Tongue (tissue), 2 donors: ENCODE results near the gene MTRR. TPM values are rescaled to one million over a fixed set of nuclear protein-coding genes. Genes with fewer than 3 reads are reported as not detected.

Experiments used
- DNase-seq: peaks from one replicate; pipeline ENCODE4 v3.0.0-alpha.2; 2015
- total RNA-seq: library from RNA; depleted of rRNA; stranded (reverse); fragments of >200 nt; gene quantifications from one replicate; pipeline ENCODE4 v1.2.3, GENCODE V29; 2014

The MTRR gene
- total RNA-seq, 1 donor from 2014 or later, result 39.1 TPM

DNA sequence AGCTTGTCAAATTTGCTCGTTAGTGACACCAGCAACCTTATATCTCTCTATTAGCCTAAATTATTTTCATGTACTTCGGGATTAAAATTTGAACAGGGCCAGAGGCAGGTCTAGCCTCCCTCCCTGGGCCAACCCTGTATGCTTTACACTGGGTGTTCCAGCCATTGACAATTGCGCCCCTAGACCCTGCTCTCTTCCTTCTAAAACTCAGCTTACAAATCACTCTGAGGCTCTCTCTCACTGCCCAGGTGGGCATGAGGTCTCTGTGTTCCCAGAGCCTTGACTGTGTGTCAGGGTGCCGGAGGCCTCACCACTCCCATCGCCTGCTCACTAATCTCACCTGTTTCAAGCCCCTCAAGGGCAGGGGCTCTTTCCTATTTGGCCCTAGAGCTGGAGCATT lies 11.6 kb upstream of the MTRR start:
- no peak for DNase-seq

GRCh38 chr5:7857926-7858632 lies 10.9 kb upstream of the MTRR start:
- DNase-seq, result no peak

GRCh38 chr5:7866196-7866595 lies 2.8 kb upstream of the MTRR start:
- no peak for DNase-seq

- DNase-seq, result no peak
Measured at GRCh38 chr5:7867260-7867659, 1.7 kb upstream of the MTRR start.

- no peak for DNase-seq
Measured at GRCh38 chr5:7868427-7868772, 548 bp upstream of the MTRR start.

DNA sequence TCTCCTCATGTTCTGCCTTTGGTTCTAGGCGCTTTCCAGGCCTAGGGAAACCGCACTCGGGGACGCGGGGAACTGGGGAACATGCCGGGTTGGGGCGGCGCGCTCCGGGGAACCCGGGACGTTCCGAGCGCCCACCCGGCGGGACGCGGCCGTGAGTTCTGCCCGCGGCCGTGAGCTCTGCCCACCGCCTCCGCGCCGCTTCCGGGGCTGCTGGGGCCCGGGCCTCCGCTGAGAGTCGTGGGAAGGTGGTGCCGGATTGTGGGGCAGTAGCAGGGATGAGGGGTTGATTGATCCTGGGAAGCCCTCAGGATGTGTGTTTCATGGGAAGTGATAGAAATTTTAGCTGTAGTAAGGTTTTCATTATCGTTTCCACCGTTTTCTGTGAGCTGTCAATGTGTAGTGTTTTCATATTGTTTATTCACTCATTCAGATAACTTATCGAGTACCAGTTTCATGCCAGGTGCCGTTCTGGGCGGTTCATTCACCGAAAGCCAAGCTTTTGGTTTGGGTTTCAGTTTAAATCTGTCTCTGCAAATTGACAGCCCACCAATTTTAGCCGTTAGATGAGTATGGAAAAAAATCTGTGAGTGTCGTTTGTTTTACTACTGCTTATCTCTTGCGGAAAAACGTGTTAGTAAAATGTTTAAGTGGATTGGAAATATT lies 657 bp downstream of the MTRR start:
- DNase-seq, result peak; percentile 19

GRCh38 chr5:7871653-7872052 lies 2.7 kb downstream of the MTRR start:
- DNase-seq, result no peak

DNA sequence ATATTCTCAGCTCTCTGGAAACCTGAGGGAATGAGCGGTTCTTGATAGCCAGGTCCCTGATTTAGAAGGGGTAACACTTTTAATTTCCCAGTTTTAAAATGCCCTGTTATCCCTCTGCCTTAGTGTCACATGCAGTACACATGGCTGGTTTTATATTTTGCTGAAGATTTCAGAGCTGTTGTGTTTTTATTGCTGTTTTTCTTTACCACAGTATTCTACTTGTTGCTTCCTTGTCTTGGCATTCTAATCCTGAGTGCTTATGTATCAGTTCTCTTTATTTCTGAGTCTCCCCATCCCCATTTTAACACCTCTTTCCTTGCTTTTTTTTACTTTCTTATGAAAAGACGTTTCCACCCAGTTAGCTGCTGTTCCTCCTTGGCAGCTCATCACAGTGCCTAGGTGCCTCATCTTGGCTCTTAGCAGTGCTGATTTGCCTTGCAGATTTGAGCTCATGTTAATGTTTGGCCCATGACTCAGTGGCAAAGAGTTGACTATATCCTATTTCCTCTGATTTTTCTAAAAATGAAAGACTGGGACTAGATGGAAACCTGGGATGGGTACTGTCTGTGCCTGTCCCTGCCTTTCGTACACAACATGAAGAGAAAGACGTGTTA lies 3.7 kb downstream of the MTRR start:
- no peak for DNase-seq

- DNase-seq, result no peak
Measured at GRCh38 chr5:7873216-7873615, 4.3 kb downstream of the MTRR start.

- no peak for DNase-seq
Measured at GRCh38 chr5:7874639-7875038, 5.7 kb downstream of the MTRR start.

- DNase-seq, result no peak
Measured at GRCh38 chr5:7875151-7875550, 6.2 kb downstream of the MTRR start.

DNA sequence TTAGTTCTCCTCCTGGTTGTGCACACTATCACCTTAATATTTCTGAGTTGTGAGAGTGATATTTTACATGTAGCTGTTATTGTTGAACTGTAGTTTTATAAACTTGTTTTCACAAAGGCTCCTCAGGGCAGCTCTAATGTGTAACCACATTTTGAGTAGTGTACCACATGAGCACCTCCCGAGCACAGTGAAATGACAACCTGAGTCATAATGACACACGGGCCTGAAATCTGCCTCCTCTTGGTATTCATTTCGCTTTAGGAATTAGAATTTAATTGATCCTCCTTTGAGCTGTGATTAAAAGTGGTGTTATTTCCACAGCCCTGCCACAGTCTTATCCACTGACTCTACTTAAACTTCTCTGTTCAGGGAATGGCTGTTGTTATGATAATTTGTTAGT lies 7.9 kb downstream of the MTRR start:
- DNase-seq, result no peak

GRCh38 chr5:7877851-7878250 lies 8.9 kb downstream of the MTRR start:
- DNase-seq, result no peak

- DNase-seq, result no peak
Measured at GRCh38 chr5:7878381-7878873, 9.5 kb downstream of the MTRR start.

DNA sequence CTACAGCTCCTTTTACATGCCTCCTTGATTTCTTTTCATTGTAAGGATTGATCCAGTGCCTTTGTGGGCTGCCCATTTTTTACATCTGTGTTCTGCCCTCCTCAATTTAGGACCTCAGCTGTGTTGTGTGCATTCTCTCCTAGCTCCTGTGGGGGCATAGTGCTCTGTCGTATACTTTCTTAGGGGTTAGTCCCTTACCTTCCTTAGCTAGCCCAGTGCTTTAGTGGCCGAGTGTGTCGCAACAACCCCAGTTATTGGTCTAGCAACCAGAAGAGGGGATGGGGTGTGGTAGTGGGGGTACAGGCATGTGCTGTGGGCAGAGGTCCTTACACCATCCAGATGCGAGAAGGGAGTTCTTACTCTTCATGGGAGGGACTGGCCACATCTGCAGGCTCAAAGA lies 12.1 kb downstream of the MTRR start:
- no peak for DNase-seq

- no peak for DNase-seq
Measured at GRCh38 chr5:7881816-7882215, 12.9 kb downstream of the MTRR start.

DNA sequence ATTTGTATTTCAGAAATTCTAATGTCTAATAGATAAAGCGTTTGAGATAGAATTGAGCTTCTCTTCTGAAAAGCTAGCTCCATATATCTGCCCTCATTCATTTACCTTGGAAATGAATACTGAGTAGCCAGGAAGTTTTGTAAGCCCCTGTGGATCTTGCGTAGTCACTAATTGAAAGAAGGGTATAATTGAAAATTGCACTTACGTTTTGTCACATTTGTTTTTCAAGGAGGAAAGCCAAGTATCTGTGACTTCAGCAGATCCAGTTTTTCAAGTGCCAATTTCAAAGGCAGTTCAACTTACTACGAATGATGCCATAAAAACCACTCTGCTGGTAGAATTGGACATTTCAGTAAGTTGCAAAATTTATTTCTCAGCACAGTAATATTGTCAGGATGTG lies 14.0 kb downstream of the MTRR start:
- DNase-seq, result no peak

GRCh38 chr5:7884491-7885267 lies 15.7 kb downstream of the MTRR start:
- no peak for DNase-seq

DNA sequence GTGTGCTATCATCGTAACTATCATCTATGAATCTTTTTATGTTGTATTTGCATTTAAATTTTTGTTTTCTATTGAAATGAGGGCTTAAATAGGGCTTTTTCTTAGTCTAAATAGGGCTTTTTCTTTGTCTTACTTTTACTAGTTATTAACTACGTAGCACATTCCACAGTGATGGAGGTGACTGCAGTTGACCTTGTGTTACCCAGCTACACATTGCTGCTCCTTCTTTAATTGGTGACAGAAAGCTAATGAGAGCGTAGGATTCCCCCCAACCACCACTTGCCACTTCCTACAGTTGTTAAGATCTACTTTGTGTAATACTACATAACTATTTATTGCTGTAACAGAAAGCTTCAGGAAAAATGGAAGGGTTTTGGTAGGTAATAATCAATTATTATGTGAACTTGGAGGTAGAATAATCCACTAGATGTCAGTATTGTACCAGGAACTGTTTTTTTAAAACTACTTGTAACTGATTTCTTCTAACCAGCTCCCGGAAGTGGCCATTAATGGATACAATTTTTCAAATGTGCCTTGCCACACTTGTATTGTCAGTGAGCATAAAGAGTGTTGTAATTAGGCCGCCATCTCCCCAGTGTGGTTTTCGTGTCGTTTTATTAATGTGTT lies 18.0 kb downstream of the MTRR start:
- DNase-seq, result peak; percentile 52

GRCh38 chr5:7888901-7889300 lies 20.0 kb downstream of the MTRR start:
- DNase-seq, result no peak

- DNase-seq, result no peak
Measured at GRCh38 chr5:7894439-7894838, 25.5 kb downstream of the MTRR start.

- DNase-seq, result no peak
Measured at GRCh38 chr5:7894860-7895259, 25.9 kb downstream of the MTRR start.
